ENCODE measurements around the gene PM20D1. TPM values are rescaled to one million over a fixed set of nuclear protein-coding genes. Genes with fewer than 3 reads are reported as not detected.
"Not testable (repeated sequence)": the region's sequence is repeated elsewhere in the genome, so short reads cannot be mapped to it uniquely, and the experiment has no call there.

The PM20D1 gene
- total RNA-seq, 1 donor from 2014 or later: not detected

GRCh38 chr1:205858141-205858961 lies 8.4 kb upstream of the PM20D1 start:
- Histone ChIP-seq H3K4me1 (no peaks in the 10 kb centered on the region), H3K27me3 (no peaks in the 10 kb centered on the region), H3K36me3 (no peaks in the 10 kb centered on the region), H3K4me3 (no peak overlapping the region), H3K27ac (no peak overlapping the region), H3K9me3 (peaks cover 0 to 6% of the 10 kb centered on the region in 2 donors)
- intact Hi-C loops (cut with DNase I): no loop called here
- no peak for DNase-seq (ENCODE audit: low spot score in 2 of 2)
- no peak for TF ChIP-seq CTCF (IDR thresholded peaks at IDR 0.05)

GRCh38 chr1:205857501-205857900 lies 7.6 kb upstream of the PM20D1 start:
- H3K9me3 ChIP-seq; intact Hi-C loops (cut with DNase I); H3K4me1 ChIP-seq; H3K4me3 ChIP-seq; H3K36me3 ChIP-seq; DNase-seq (ENCODE audit: low spot score in 2 of 2); H3K27me3 ChIP-seq; H3K27ac ChIP-seq: not testable (repeated sequence)

- no peak for DNase-seq (ENCODE audit: low spot score in 2 of 2)
- Histone ChIP-seq H3K27me3 (no peaks in the 10 kb centered on the region), H3K27ac (no peak overlapping the region), H3K4me3 (no peak overlapping the region), H3K9me3 (peaks cover 0 to 6% of the 10 kb centered on the region in 2 donors), H3K36me3 (no peaks in the 10 kb centered on the region), H3K4me1 (no peaks in the 10 kb centered on the region)
- intact Hi-C loops (cut with DNase I): no loop called here
- TF ChIP-seq CTCF (IDR thresholded peaks at IDR 0.05): no peak
Observed at GRCh38 chr1:205856433-205856832, 6.5 kb upstream of the PM20D1 start.

GRCh38 chr1:205852969-205853368 lies 3.0 kb upstream of the PM20D1 start:
- DNase-seq (ENCODE audit: low spot score in 2 of 2): no peak
- TF ChIP-seq CTCF (IDR thresholded peaks at IDR 0.05): no peak
- H3K27ac ChIP-seq: no peak overlapping the region
- H3K27me3 ChIP-seq: no peaks in the 10 kb centered on the region
- no peaks in the 10 kb centered on the region for H3K36me3 ChIP-seq
- peaks cover 0 to 6% of the 10 kb centered on the region in 2 donors for H3K9me3 ChIP-seq
- intact Hi-C loops (cut with DNase I): no loop called here
- H3K4me3 ChIP-seq: no peak overlapping the region
- H3K4me1 ChIP-seq: no peaks in the 10 kb centered on the region

- intact Hi-C loops (cut with DNase I): loop anchor here (2.0 kb wide), 1 partner anchor 39 kb away; the partner anchor contains the start of gene SLC41A1
- H3K4me1 ChIP-seq: no peaks in the 10 kb centered on the region
- H3K27ac ChIP-seq: no peak overlapping the region
- TF ChIP-seq CTCF (IDR thresholded peaks at IDR 0.05): no peak
- H3K36me3 ChIP-seq: no peaks in the 10 kb centered on the region
- H3K9me3 ChIP-seq: peaks cover 0 to 6% of the 10 kb centered on the region in 2 donors
- no peaks in the 10 kb centered on the region for H3K27me3 ChIP-seq
- no peak overlapping the region for H3K4me3 ChIP-seq
- no peak for DNase-seq (ENCODE audit: low spot score in 2 of 2)
Observed at GRCh38 chr1:205851993-205852392, 2.1 kb upstream of the PM20D1 start.

- no peak overlapping the region for H3K4me3 ChIP-seq
- no peak overlapping the region for H3K27ac ChIP-seq
- H3K27me3 ChIP-seq: no peaks in the 10 kb centered on the region
- no peaks in the 10 kb centered on the region for H3K9me3 ChIP-seq
- no peak for DNase-seq (ENCODE audit: low spot score in 2 of 2)
- no peak for TF ChIP-seq CTCF (IDR thresholded peaks at IDR 0.05)
- no peaks in the 10 kb centered on the region for H3K4me1 ChIP-seq
- H3K36me3 ChIP-seq: no peaks in the 10 kb centered on the region
- intact Hi-C loops (cut with DNase I): no loop called here
Observed at GRCh38 chr1:205843036-205843859, 6.7 kb downstream of the PM20D1 start.

All from ascending aorta (tissue), 2 donors.